Peyer's patch (tissue), 4 donors: ENCODE data around the gene KRTAP12-2.

Experiments
- CTCF ChIP-seq, 6 experiments: fragments of 450-650 bp in 4 of 6; fragments of 200-600 bp in 2 of 6; sonication (generic) in 1 of 6; IDR thresholded peaks; one replicate each; pipeline ENCODE4 v1.5.1; 2017 to 2019; ENCODE audit warnings: antibody characterized with exemption in 6 of 6, mild to moderate bottlenecking in 3 of 6, moderate library complexity in 1 of 6
- POLR2A ChIP-seq, 2 donors: fragments of 450-650 bp; IDR thresholded peaks; one replicate each; pipeline ENCODE4 v1.5.1; 2017; ENCODE audit warnings: antibody characterized with exemption in 2 of 2, mild to moderate bottlenecking in 2 of 2, moderate library complexity in 2 of 2

GRCh38 chr21:44650973-44651675, 15.6 kb downstream of the KRTAP12-2 start:
- TF ChIP-seq CTCF (IDR thresholded peaks at IDR 0.05): no peak
- TF ChIP-seq POLR2A (IDR thresholded peaks at IDR 0.05): no peak
